HG03565 (cell line): Measurements from ENCODE around the gene PGM2L1.
"Not testable (repeated sequence)": the region's sequence is repeated elsewhere in the genome, so short reads cannot be mapped to it uniquely, and the experiment has no call there.

ENCODE experiments used
- ATAC-seq: cut with Tn5 transposase; IDR thresholded peaks from one replicate; pipeline ENCODE4 v1.9.1; 2021; ENCODE audit warnings: mild to moderate bottlenecking, moderate library complexity; ENCODE audit not compliant: unreplicated experiment

PGM2L1 gene

GRCh38 chr11:74403607-74404321 lies 5.5 kb upstream of the PGM2L1 start:
- no peak for ATAC-seq

- no peak for ATAC-seq
Observed at GRCh38 chr11:74400606-74401005, 2.4 kb upstream of the PGM2L1 start.

- no peak for ATAC-seq
Observed at GRCh38 chr11:74397501-74398243, 561 bp downstream of the PGM2L1 start.

- no peak for ATAC-seq
Observed at GRCh38 chr11:74392256-74392655, 6.0 kb downstream of the PGM2L1 start.

- no peak for ATAC-seq
Observed at GRCh38 chr11:74391193-74391592, 7.0 kb downstream of the PGM2L1 start.

- ATAC-seq, result no peak
Observed at GRCh38 chr11:74390697-74391096, 7.5 kb downstream of the PGM2L1 start.

- ATAC-seq, result no peak
Observed at GRCh38 chr11:74388678-74389327, 9.4 kb downstream of the PGM2L1 start.

- ATAC-seq, result no peak
Observed at GRCh38 chr11:74384641-74385040, 13.6 kb downstream of the PGM2L1 start.

GRCh38 chr11:74380746-74381439 lies 17.3 kb downstream of the PGM2L1 start:
- ATAC-seq, result no peak

GRCh38 chr11:74377689-74378088 lies 20.5 kb downstream of the PGM2L1 start:
- no peak for ATAC-seq

GRCh38 chr11:74373382-74373781 lies 24.9 kb downstream of the PGM2L1 start:
- ATAC-seq, result no peak

GRCh38 chr11:74371269-74372052 lies 26.8 kb downstream of the PGM2L1 start:
- ATAC-seq, result no peak

GRCh38 chr11:74370123-74370522 lies 28.1 kb downstream of the PGM2L1 start:
- ATAC-seq, result no peak

- no peak for ATAC-seq
Observed at GRCh38 chr11:74367881-74368280, 30.4 kb downstream of the PGM2L1 start.

- no peak for ATAC-seq
Observed at GRCh38 chr11:74366576-74366975, 31.7 kb downstream of the PGM2L1 start.

- not testable (repeated sequence) for ATAC-seq
Observed at GRCh38 chr11:74365805-74366204, 32.4 kb downstream of the PGM2L1 start.

- no peak for ATAC-seq
Observed at GRCh38 chr11:74357449-74357848, 40.8 kb downstream of the PGM2L1 start.

GRCh38 chr11:74355626-74356025 lies 42.6 kb downstream of the PGM2L1 start:
- ATAC-seq, result no peak

GRCh38 chr11:74354036-74354435 lies 44.2 kb downstream of the PGM2L1 start:
- ATAC-seq, result no peak

- ATAC-seq, result no peak
Observed at GRCh38 chr11:74347381-74347780, 50.9 kb downstream of the PGM2L1 start.

- ATAC-seq, result no peak
Observed at GRCh38 chr11:74345420-74345819, 52.8 kb downstream of the PGM2L1 start.
